Testis (tissue), 3 donors: Measurements from ENCODE around the gene CEACAM20. TPM values are rescaled to one million over a fixed set of nuclear protein-coding genes. Genes with fewer than 3 reads are reported as not detected.

ENCODE experiments used
- DNase-seq: peaks from one replicate; pipeline ENCODE4 v3.0.0-alpha.2; 2019
- H3K27ac ChIP-seq, 2 donors: fragments of 200-600 bp; sonication (generic); one replicate each; pipeline ENCODE4 v1.5.1; 2019
- H3K27me3 ChIP-seq: fragments of 200-600 bp; sonication (generic); one replicate; pipeline ENCODE4 v1.5.1; 2019
- H3K36me3 ChIP-seq: fragments of 200-600 bp; sonication (generic); one replicate; pipeline ENCODE4 v1.5.1; 2017; ENCODE audit warnings: low read depth; ENCODE audit errors: missing control alignments
- H3K4me1 ChIP-seq: fragments of 200-600 bp; sonication (generic); one replicate; pipeline ENCODE4 v1.5.1; 2019
- H3K4me3 ChIP-seq, 2 donors: fragments of 200-600 bp; sonication (generic); one replicate each; pipeline ENCODE4 v1.5.1; 2017 to 2019
- H3K9me3 ChIP-seq: fragments of 200-600 bp; sonication (generic); one replicate; pipeline ENCODE4 v1.5.1; 2017
- POLR2A ChIP-seq: fragments of 450-650 bp; IDR thresholded peaks from one replicate; pipeline ENCODE4 v1.6.1; 2017; ENCODE audit warnings: antibody characterized with exemption, mild to moderate bottlenecking, moderate library complexity
- WGBS, 2 donors: methylation state at CpG; one replicate each; pipeline ENCODE4 v1.1.5; 2018; 5-methylcytosine and 5-hydroxymethylcytosine counted together
- intact Hi-C: fragments of 100-400 bp; cut with DNase I; formaldehyde crosslinking; loops from one replicate; pipeline ENCODE4 v1.15.1; 2023; ENCODE audit warnings: low total_unique reads
- polyA plus RNA-seq: library from polyadenylated mRNA; stranded (reverse); fragments of 350-450 nt; fragmentation: Illumina TruSeq; extraction: RNeasy Lipid Tissue Mini Kit (QIAGEN cat#74804); gene quantifications from one replicate; pipeline ENCODE4 v1.2.3, GENCODE V29; 2014; ENCODE audit warnings: low read depth, low replicate concordance; ENCODE audit not compliant: insufficient read depth
- total RNA-seq, 2 donors: library from RNA; depleted of rRNA; stranded (reverse); fragments of >200 nt; gene quantifications; one replicate each; pipeline ENCODE4 v1.2.3, GENCODE V29; 2016
- TF ChIP-seq, protein P1 (sequence below), 3 experiments: fragments of 450-650 bp in 2 of 3; fragments of 200-600 bp in 1 of 3; sonication (generic) in 1 of 3; IDR thresholded peaks; one replicate each; pipeline ENCODE4 v1.5.1; 2016 to 2019; ENCODE audit warnings: antibody characterized with exemption in 3 of 3, mild to moderate bottlenecking in 2 of 3, moderate library complexity in 1 of 3

The CEACAM20 gene
- total and polyA plus RNA-seq, 3 donors from 2014 or later = 0.53 to 0.87 (median 0.62) TPM

DNA sequence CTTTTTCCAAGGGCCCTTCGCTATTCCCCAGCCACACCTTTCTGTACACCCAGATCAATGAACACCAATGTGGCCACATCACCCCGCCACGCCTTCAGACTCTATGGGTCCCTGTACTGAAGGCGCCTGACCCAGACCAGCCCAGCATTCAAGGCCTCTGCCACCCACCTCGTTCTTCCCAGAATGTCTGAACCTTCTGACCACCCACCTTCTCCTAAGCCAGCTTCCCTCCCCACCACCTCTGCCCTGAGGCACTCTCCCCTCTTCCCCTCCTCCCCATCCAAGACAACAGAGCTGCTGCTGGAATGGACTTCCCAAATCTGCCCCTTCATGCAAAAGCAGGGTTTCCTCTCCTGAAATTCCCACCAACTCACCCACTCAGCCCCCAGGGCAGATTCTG, 3.3 kb upstream of the CEACAM20 start:
- H3K36me3 ChIP-seq = no peaks in the 10 kb centered on the region
- 82 to 87% methylated on average over 5 of the region's 5 CpGs for WGBS, 2 donors
- H3K4me1 ChIP-seq = no peaks in the 10 kb centered on the region
- no peak for TF ChIP-seq POLR2A
- TF ChIP-seq, protein P1, sequence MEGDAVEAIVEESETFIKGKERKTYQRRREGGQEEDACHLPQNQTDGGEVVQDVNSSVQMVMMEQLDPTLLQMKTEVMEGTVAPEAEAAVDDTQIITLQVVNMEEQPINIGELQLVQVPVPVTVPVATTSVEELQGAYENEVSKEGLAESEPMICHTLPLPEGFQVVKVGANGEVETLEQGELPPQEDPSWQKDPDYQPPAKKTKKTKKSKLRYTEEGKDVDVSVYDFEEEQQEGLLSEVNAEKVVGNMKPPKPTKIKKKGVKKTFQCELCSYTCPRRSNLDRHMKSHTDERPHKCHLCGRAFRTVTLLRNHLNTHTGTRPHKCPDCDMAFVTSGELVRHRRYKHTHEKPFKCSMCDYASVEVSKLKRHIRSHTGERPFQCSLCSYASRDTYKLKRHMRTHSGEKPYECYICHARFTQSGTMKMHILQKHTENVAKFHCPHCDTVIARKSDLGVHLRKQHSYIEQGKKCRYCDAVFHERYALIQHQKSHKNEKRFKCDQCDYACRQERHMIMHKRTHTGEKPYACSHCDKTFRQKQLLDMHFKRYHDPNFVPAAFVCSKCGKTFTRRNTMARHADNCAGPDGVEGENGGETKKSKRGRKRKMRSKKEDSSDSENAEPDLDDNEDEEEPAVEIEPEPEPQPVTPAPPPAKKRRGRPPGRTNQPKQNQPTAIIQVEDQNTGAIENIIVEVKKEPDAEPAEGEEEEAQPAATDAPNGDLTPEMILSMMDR (IDR thresholded peaks at IDR 0.05) = no peak
- intact Hi-C loops = no loop called here
- H3K9me3 ChIP-seq = no peaks in the 10 kb centered on the region
- H3K27me3 ChIP-seq = no peaks in the 10 kb centered on the region
- DNase-seq = no peak
- no peak overlapping the region for H3K4me3 ChIP-seq
- H3K27ac ChIP-seq = no peak overlapping the region

- 75 to 84% methylated on average over 6 of the region's 6 CpGs for WGBS, 2 donors
- no peak overlapping the region for H3K4me3 ChIP-seq
- no peaks in the 10 kb centered on the region for H3K27me3 ChIP-seq
- H3K9me3 ChIP-seq = no peaks in the 10 kb centered on the region
- H3K36me3 ChIP-seq = no peaks in the 10 kb centered on the region
- no peak for TF ChIP-seq POLR2A
- TF ChIP-seq, protein P1 (IDR thresholded peaks at IDR 0.05) = no peak
- intact Hi-C loops = no loop called here
- no peaks in the 10 kb centered on the region for H3K4me1 ChIP-seq
- H3K27ac ChIP-seq = no peak overlapping the region
- no peak for DNase-seq
These were observed 1.3 kb upstream of the CEACAM20 start for GRCh38 chr19:44530777-44531176.

DNA sequence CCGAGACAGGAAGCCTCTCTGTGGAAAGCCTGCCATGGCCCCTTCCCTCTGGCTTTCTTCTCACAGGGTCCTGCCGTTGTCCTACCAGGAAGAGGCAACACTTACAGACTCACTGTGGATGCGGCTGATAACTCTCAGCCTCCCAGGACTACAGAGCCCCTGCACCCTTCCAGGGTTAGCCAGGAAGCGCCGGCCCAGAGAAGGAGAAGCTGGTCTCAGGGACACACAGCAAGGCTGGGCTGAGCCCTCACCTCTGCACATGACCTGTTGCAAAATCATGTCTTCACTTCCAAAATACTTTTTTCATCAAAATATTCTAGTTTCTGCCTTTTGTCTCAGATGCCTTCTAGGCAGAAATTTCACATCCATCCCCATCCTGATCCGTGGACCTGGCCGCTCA, 1.9 kb downstream of the CEACAM20 start:
- Histone ChIP-seq H3K27me3 (no peaks in the 10 kb centered on the region), H3K27ac (no peak overlapping the region), H3K4me3 (no peak overlapping the region), H3K36me3 (no peaks in the 10 kb centered on the region), H3K4me1 (no peaks in the 10 kb centered on the region), H3K9me3 (no peaks in the 10 kb centered on the region)
- no peak for DNase-seq
- WGBS, 2 donors = 83 to 88% methylated on average over 7 of the region's 7 CpGs
- intact Hi-C loops = no loop called here
- TF ChIP-seq POLR2A = no peak
- TF ChIP-seq, protein P1 (IDR thresholded peaks at IDR 0.05) = no peak

- TF ChIP-seq POLR2A = no peak
- TF ChIP-seq, protein P1 (IDR thresholded peaks at IDR 0.05) = no peak
- intact Hi-C loops = no loop called here
- Histone ChIP-seq H3K36me3 (no peaks in the 10 kb centered on the region), H3K4me1 (no peaks in the 10 kb centered on the region), H3K9me3 (no peaks in the 10 kb centered on the region), H3K4me3 (no peak overlapping the region), H3K27ac (no peak overlapping the region), H3K27me3 (no peaks in the 10 kb centered on the region)
- DNase-seq = no peak
- WGBS, 2 donors = 26 to 49% methylated on average over 4 of the region's 4 CpGs
These were observed 3.6 kb downstream of the CEACAM20 start for GRCh38 chr19:44525721-44526430.

- TF ChIP-seq, protein P1 (IDR thresholded peaks at IDR 0.05) = no peak
- TF ChIP-seq POLR2A = no peak
- Histone ChIP-seq H3K4me3 (no peak overlapping the region), H3K4me1 (no peaks in the 10 kb centered on the region), H3K9me3 (no peaks in the 10 kb centered on the region), H3K27ac (no peak overlapping the region), H3K36me3 (no peaks in the 10 kb centered on the region), H3K27me3 (no peaks in the 10 kb centered on the region)
- DNase-seq = no peak
- 94 to 97% methylated on average over 2 of the region's 2 CpGs for WGBS, 2 donors
- intact Hi-C loops = no loop called here
These were observed 8.1 kb downstream of the CEACAM20 start for GRCh38 chr19:44521370-44521769.
